SK-N-SH (cell line): Measurements from ENCODE around the gene SLCO2A1. TPM values are rescaled to one million over a fixed set of nuclear protein-coding genes. Genes with fewer than 3 reads are reported as not detected.
A peak's percentile ranks its signal among the peaks of the same experiment; 100 is the strongest.

ENCODE experiments used
- CTCF ChIA-PET: fragments of 300-600, 350-600 bp; formaldehyde crosslinking; extraction: SDS; loops from one replicate; lab custom pipeline; 2021; lab: Yijun Ruan, JAX
- POLR2A ChIA-PET: fragments of 350-600 bp; sonication (Branson Sonifier 250); formaldehyde crosslinking; extraction: SDS; loops from one replicate; lab custom pipeline; 2020; ENCODE audit warnings: antibody characterized with exemption, inconsistent platforms; lab: Yijun Ruan, JAX
- DNase-seq: peaks from one replicate; pipeline ENCODE4 v3.0.0; 2012
- H2AFZ ChIP-seq: fragments of 200-600 bp; sonication (generic); 2 replicates; pipeline ENCODE4 v1.8.1; 2016; ENCODE audit warnings: antibody characterized with exemption, mild to moderate bottlenecking, low read depth
- H3F3A ChIP-seq: fragments of 200-600 bp; sonication (generic); replicated peaks from 2 replicates; pipeline ENCODE3; 2016; ENCODE audit warnings: antibody characterized with exemption, mild to moderate bottlenecking; ENCODE audit not compliant: insufficient read depth
- H3K27ac ChIP-seq, 2 experiments: fragments of 200-500 bp in 1 of 2; fragments of 200-600 bp in 1 of 2; sonication (Bioruptor generic) in 1 of 2; sonication (generic), shearing (Covaris generic) in 1 of 2; 2 replicates each; pipeline versions ENCODE4 v1.5.1 to v1.6.1; 2014 to 2016; ENCODE audit warnings: low read depth in 2 of 2, inconsistent platforms in 1 of 2, low read length in 1 of 2, mild to moderate bottlenecking in 1 of 2, mixed read lengths in 1 of 2
- H3K27me3 ChIP-seq: fragments of 200-600 bp; sonication (generic), shearing (Covaris generic); 2 replicates; pipeline ENCODE4 v1.6.1; 2016; ENCODE audit warnings: mixed run types; ENCODE audit not compliant: insufficient read depth
- H3K36me3 ChIP-seq, 2 experiments: fragments of 200-500 bp in 1 of 2; fragments of 200-600 bp in 1 of 2; sonication (Bioruptor generic) in 1 of 2; sonication (generic) in 1 of 2; replicated peaks in 1 of 2; 2 replicates each; pipeline versions ENCODE3 to v1.5.1; 2014 to 2016; ENCODE audit warnings: low read length in 1 of 2, mild to moderate bottlenecking in 1 of 2; ENCODE audit not compliant: insufficient read depth in 2 of 2, control insufficient read depth in 1 of 2
- H3K4me1 ChIP-seq, 2 experiments: fragments of 200-500 bp in 1 of 2; fragments of 200-600 bp in 1 of 2; sonication (Bioruptor generic) in 1 of 2; sonication (generic), shearing (Covaris generic) in 1 of 2; 2 replicates each; pipeline versions ENCODE4 v1.5.1 to v1.6.1; 2014 to 2016; ENCODE audit warnings: low read depth in 1 of 2, low read length in 1 of 2, mixed run types in 1 of 2; ENCODE audit not compliant: insufficient read depth in 2 of 2, control insufficient read depth in 1 of 2
- H3K4me2 ChIP-seq: fragments of 200-600 bp; sonication (generic), shearing (Covaris generic); 2 replicates; pipeline ENCODE4 v1.6.1; 2017; ENCODE audit warnings: mixed run types
- H3K4me3 ChIP-seq, 2 experiments: fragments of 200-500 bp in 1 of 2; fragments of 200-600 bp in 1 of 2; sonication (Bioruptor generic) in 1 of 2; sonication (generic), shearing (Covaris generic) in 1 of 2; 2 replicates each; pipeline versions ENCODE4 v1.5.1 to v1.8.1; 2014 to 2016; ENCODE audit warnings: low read depth in 2 of 2, inconsistent platforms in 1 of 2, low read length in 1 of 2, mild to moderate bottlenecking in 1 of 2, mixed read lengths in 1 of 2, moderate library complexity in 1 of 2
- H3K79me2 ChIP-seq: fragments of 200-600 bp; sonication (generic); 2 replicates; pipeline ENCODE4 v1.8.1; 2017; ENCODE audit warnings: mild to moderate bottlenecking; ENCODE audit not compliant: insufficient read depth
- H3K9ac ChIP-seq: fragments of 200-600 bp; sonication (generic); 2 replicates; pipeline ENCODE4 v1.6.1; 2017; ENCODE audit warnings: mixed run types
- H3K9me2 ChIP-seq: fragments of 200-600 bp; sonication (generic); 2 replicates; pipeline ENCODE4 v1.6.1; 2017; ENCODE audit warnings: mixed run types
- H3K9me3 ChIP-seq: fragments of 200-600 bp; sonication (generic); 2 replicates; pipeline ENCODE4 v1.6.1; 2017; ENCODE audit warnings: mixed run types, mild to moderate bottlenecking, moderate library complexity
- H4K20me1 ChIP-seq: fragments of 200-600 bp; sonication (generic); 2 replicates; pipeline ENCODE4 v1.6.1; 2017; ENCODE audit warnings: mild to moderate bottlenecking, mixed run types; ENCODE audit not compliant: insufficient read depth
- EP300 ChIP-seq, 2 experiments: IDR thresholded peaks; 2 replicates each; pipeline versions ENCODE4 v1.4.0 to v1.6.1; 2012; ENCODE audit warnings: borderline replicate concordance in 1 of 2, low read depth in 1 of 2, low read length in 1 of 2
- EZH2phosphoT487 ChIP-seq: fragments of 200-600 bp; sonication (generic); IDR thresholded peaks from 2 replicates; pipeline ENCODE4 v1.6.1; 2017; ENCODE audit warnings: low read depth, mixed run types, mild to moderate bottlenecking, antibody characterized with exemption, moderate library complexity, borderline replicate concordance
- FOSL2 ChIP-seq: IDR thresholded peaks from 2 replicates; pipeline ENCODE4 v1.4.0; 2012; ENCODE audit warnings: low read depth, mild to moderate bottlenecking, moderate library complexity, borderline replicate concordance
- FOXM1 ChIP-seq: IDR thresholded peaks from 2 replicates; pipeline ENCODE4 v1.4.0; 2012; ENCODE audit warnings: low read depth, mild to moderate bottlenecking
- GABPA ChIP-seq: IDR thresholded peaks from 2 replicates; pipeline ENCODE4 v1.4.0; 2012; ENCODE audit warnings: low read depth, mild to moderate bottlenecking
- JUND ChIP-seq: IDR thresholded peaks from 2 replicates; pipeline ENCODE4 v1.4.0; 2012
- MXI1 ChIP-seq: IDR thresholded peaks from 2 replicates; pipeline ENCODE4 v1.6.1; 2012; ENCODE audit warnings: mild to moderate bottlenecking, low read depth, low read length, improper control_type of control experiment
- NFIC ChIP-seq: IDR thresholded peaks from 2 replicates; pipeline ENCODE4 v1.4.0; 2012; ENCODE audit warnings: borderline replicate concordance
- NRF1 ChIP-seq: IDR thresholded peaks from 2 replicates; pipeline ENCODE4 v1.6.1; 2012; ENCODE audit warnings: low read depth, mild to moderate bottlenecking, low read length
- RCOR1 ChIP-seq: fragments of 150-350 bp; IDR thresholded peaks from 2 replicates; pipeline ENCODE4 v1.6.1; 2017; ENCODE audit warnings: antibody characterized with exemption, low read length
- SIN3A ChIP-seq: IDR thresholded peaks from 2 replicates; pipeline ENCODE4 v1.6.1; 2012; ENCODE audit warnings: low read depth, mild to moderate bottlenecking, low read length, moderate library complexity, borderline replicate concordance
- SMC3 ChIP-seq: IDR thresholded peaks from 2 replicates; pipeline ENCODE4 v1.6.1; 2012; ENCODE audit warnings: low read depth, low read length, improper control_type of control experiment
- TAF1 ChIP-seq: IDR thresholded peaks from 2 replicates; pipeline ENCODE4 v1.6.1; 2012; ENCODE audit warnings: low read depth, mild to moderate bottlenecking, low read length, moderate library complexity, borderline replicate concordance
- TCF12 ChIP-seq: IDR thresholded peaks from 2 replicates; pipeline ENCODE4 v1.4.0; 2012
- TEAD4 ChIP-seq: IDR thresholded peaks from 2 replicates; pipeline ENCODE4 v1.4.0; 2012; ENCODE audit warnings: mild to moderate bottlenecking, borderline replicate concordance; ENCODE audit not compliant: insufficient read depth
- USF1 ChIP-seq: IDR thresholded peaks from 2 replicates; pipeline ENCODE4 v1.4.0; 2012; ENCODE audit warnings: low read depth, borderline replicate concordance
- WGBS: methylation state at CpG from one replicate; pipeline ENCODE4 v1.1.6; 2017; ENCODE audit warnings: low lambda C conversion rate; 5-methylcytosine and 5-hydroxymethylcytosine counted together
- polyA plus RNA-seq, 3 experiments: library from polyadenylated mRNA; depleted of rRNA; stranded (reverse); fragments of >200 nt; gene quantifications; 2 replicates each; pipeline ENCODE4 v1.2.3, GENCODE V29; 2012
- TF ChIP-seq, protein P1 (sequence below): IDR thresholded peaks from 2 replicates; pipeline ENCODE4; 2012
- TF ChIP-seq, protein P2 (sequence below): IDR thresholded peaks from 2 replicates; pipeline ENCODE4 v1.4.0; 2012; ENCODE audit warnings: low read depth, borderline replicate concordance

Gene SLCO2A1
- polyA plus RNA-seq, 1 of the 3 experiments (the other 2 are of a cell fraction), result 9.3 TPM

DNA sequence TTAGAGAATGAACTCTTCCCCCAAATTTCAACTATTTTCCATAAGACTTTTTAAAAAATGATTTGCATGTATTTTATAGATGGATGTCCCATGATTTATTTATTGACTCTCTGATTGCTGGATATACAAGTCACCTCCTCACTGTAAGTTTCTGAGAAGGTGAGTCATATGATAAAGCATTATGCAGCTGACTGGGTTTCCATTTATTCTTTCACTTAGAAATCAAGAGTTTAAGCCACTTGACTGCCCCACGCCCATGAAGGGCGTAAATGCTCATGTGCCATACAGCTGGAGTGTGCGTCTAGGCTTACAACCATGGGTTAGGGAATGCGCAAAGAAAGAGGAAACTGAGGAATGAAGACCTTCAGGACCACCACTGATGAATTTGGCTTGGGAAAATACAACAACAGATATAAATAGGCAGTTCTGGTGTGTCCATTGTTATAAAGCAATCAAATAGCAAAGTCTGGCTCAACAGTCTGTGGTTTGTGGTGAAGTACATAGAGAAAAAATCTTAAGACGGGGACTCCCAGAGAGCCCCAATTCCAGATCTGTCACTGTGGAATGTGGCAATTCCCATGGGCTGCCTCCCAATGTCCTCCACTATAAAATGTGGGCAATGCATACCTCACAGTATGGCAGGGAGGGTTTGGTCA lies 20.3 kb downstream of the SLCO2A1 start:
- no peaks in the 10 kb centered on the region for H3K79me2 ChIP-seq
- TF ChIP-seq USF1, result no peak
- TF ChIP-seq, protein P1, sequence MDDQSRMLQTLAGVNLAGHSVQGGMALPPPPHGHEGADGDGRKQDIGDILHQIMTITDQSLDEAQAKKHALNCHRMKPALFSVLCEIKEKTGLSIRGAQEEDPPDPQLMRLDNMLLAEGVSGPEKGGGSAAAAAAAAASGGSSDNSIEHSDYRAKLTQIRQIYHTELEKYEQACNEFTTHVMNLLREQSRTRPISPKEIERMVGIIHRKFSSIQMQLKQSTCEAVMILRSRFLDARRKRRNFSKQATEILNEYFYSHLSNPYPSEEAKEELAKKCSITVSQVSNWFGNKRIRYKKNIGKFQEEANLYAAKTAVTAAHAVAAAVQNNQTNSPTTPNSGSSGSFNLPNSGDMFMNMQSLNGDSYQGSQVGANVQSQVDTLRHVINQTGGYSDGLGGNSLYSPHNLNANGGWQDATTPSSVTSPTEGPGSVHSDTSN, result peak; percentile 55
- TF ChIP-seq NFIC, result peak; percentile 42; the same call in 1 of the 2 replicates
- peak; percentile 54; the same call in 1 of the 2 replicates for TF ChIP-seq TEAD4
- TF ChIP-seq EZH2phosphoT487, result no peak
- TF ChIP-seq TCF12, result peak; percentile 42; the same call in 1 of the 2 replicates
- TF ChIP-seq JUND, result peak; percentile 32; the same call in 1 of the 2 replicates
- peak; percentile 70; the same call in 1 of the 2 replicates for TF ChIP-seq FOSL2
- no peak for TF ChIP-seq NRF1
- peak in 1 of 2 experiments; percentile 62; a peak in 1 of 4 replicates for TF ChIP-seq EP300 (IDR thresholded peaks at IDR 0.05; ENCODE audit: borderline replicate concordance in 1 of 2, low read depth in 1 of 2, low read length in 1 of 2)
- peak overlapping the region; percentile 31; the same call in 1 of the 2 replicates for H3K9ac ChIP-seq
- H3K4me1 ChIP-seq, result peaks cover 0 to 12% of the 10 kb centered on the region in 2 experiments; a peak in 1 of 4 replicates
- no peaks in the 10 kb centered on the region for H3K27me3 ChIP-seq
- H3K4me3 ChIP-seq, result no peak overlapping the region
- WGBS, result 60% methylated on average over 5 of the region's 5 CpGs
- no peak overlapping the region for H2AFZ ChIP-seq
- peak overlapping the region; percentile 67 to 88; a peak in 3 of 4 replicates for H3K27ac ChIP-seq
- POLR2A ChIA-PET, result no interaction called here
- H3F3A ChIP-seq, result peaks cover 28% of the 10 kb centered on the region
- DNase-seq, result no peak
- CTCF ChIA-PET, result no interaction called here
- H3K36me3 ChIP-seq, result no peaks in the 10 kb centered on the region
- no peaks in the 10 kb centered on the region for H3K9me3 ChIP-seq
- peak overlapping the region; percentile 42 for H3K4me2 ChIP-seq
- H4K20me1 ChIP-seq, result no peaks in the 10 kb centered on the region
- H3K9me2 ChIP-seq, result no peaks in the 10 kb centered on the region

DNA sequence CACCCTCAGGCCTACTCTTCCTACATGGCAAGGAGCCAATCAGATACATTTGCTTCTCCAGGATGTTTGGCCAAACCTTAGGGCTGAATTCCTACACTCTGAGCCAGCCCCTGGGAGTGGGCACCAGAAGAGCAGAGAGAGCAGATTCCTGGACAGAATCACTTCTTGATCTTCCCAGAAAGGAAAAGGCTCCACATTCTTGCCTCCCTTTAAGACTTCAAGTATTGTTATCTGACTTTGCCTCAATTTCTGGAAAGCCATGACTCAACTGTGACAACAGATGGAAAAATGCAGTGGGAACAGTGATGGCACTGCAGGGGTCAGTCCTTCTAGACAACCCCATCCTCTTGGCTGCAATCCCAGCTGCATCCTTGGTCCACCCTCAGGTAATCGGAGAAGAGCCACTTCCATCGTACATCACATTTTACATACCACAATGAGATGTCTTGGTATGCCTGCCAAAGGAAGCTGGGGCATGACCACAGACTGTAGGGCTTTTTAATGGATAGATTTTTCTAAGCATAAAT lies 21.0 kb downstream of the SLCO2A1 start:
- WGBS, result 4% methylated on average over 2 of the region's 2 CpGs
- Histone ChIP-seq H3F3A (peaks cover 28% of the 10 kb centered on the region), H3K27ac (peak overlapping the region; percentile 67 to 88; a peak in 3 of 4 replicates), H3K9me2 (no peaks in the 10 kb centered on the region), H3K9me3 (no peaks in the 10 kb centered on the region), H3K4me1 (peaks cover 0 to 12% of the 10 kb centered on the region in 2 experiments; a peak in 1 of 4 replicates), H3K79me2 (no peaks in the 10 kb centered on the region), H4K20me1 (no peaks in the 10 kb centered on the region), H3K9ac (peak overlapping the region; percentile 31; the same call in 1 of the 2 replicates), H3K4me3 (no peak overlapping the region), H3K4me2 (peak overlapping the region; percentile 42), H2AFZ (no peak overlapping the region), H3K36me3 (no peaks in the 10 kb centered on the region), H3K27me3 (no peaks in the 10 kb centered on the region)
- ChIA-PET POLR2A (no interaction called here), CTCF (no interaction called here)
- DNase-seq, result no peak
- TF ChIP-seq FOXM1 (peak; percentile 98), SIN3A (no peak), EP300 (IDR thresholded peaks at IDR 0.05; ENCODE audit: borderline replicate concordance in 1 of 2, low read depth in 1 of 2, low read length in 1 of 2) (peak; percentile 47 to 99; a peak in 3 of 4 replicates), TAF1 (0 out of 2 replicates have a peak, but pooled peaks have one; percentile 15), RCOR1 (no peak), MXI1 (no peak), GABPA (peak; percentile 35; the same call in 1 of the 2 replicates), SMC3 (no peak)
- TF ChIP-seq, protein P1, result peak; percentile 92
- TF ChIP-seq, protein P2, sequence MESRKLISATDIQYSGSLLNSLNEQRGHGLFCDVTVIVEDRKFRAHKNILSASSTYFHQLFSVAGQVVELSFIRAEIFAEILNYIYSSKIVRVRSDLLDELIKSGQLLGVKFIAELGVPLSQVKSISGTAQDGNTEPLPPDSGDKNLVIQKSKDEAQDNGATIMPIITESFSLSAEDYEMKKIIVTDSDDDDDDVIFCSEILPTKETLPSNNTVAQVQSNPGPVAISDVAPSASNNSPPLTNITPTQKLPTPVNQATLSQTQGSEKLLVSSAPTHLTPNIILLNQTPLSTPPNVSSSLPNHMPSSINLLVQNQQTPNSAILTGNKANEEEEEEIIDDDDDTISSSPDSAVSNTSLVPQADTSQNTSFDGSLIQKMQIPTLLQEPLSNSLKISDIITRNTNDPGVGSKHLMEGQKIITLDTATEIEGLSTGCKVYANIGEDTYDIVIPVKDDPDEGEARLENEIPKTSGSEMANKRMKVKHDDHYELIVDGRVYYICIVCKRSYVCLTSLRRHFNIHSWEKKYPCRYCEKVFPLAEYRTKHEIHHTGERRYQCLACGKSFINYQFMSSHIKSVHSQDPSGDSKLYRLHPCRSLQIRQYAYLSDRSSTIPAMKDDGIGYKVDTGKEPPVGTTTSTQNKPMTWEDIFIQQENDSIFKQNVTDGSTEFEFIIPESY, result peak; percentile 82
